K562 (cell line): ENCODE results near the gene SLC5A5. TPM values are rescaled to one million over a fixed set of nuclear protein-coding genes. Genes with fewer than 3 reads are reported as not detected.

Experiments used
- ATAC-seq: fragments of 200-7000 bp; cut with Tn5 transposase; 3 replicates; pipeline ENCODE4 v1.9.1; 2020; ENCODE audit warnings: moderate library complexity
- BruUV-seq: library from RNA; stranded (reverse); fragments of 400-500 nt; replicated peaks from 2 replicates; lab custom pipeline; 2021; lab: Mats Ljungman, UMichigan
- CTCF ChIA-PET: fragments of 300-600 bp; formaldehyde crosslinking; extraction: SDS; loops from one replicate; lab custom pipeline; 2021; ENCODE audit warnings: low intra/inter-chr PET ratio; lab: Yijun Ruan, JAX
- POLR2A ChIA-PET: fragments of 300-600, 350-650 bp; sonication (Branson Sonifier 250); formaldehyde crosslinking; extraction: SDS; loops from one replicate; lab custom pipeline; 2021; ENCODE audit warnings: antibody characterized with exemption, inconsistent platforms; lab: Yijun Ruan, JAX
- DNase-seq, 4 experiments: peaks; one replicate each; pipeline versions ENCODE4 v3.0.0 to v3.0.0-alpha.2; 2011 to 2018; ENCODE audit warnings: low spot score in 3 of 4, mixed read lengths in 3 of 4; ENCODE audit errors: extremely low read depth in 1 of 4
- FAIRE-seq: peaks from 2 replicates; lab custom pipeline; 2011; peaks lifted over from hg19 to GRCh38; lab: Jason Lieb, UNC
- H2AFZ ChIP-seq: 2 replicates; pipeline ENCODE4 v1.6.0; 2011; ENCODE audit warnings: low read depth, low read length, control low read depth, inconsistent platforms
- H3K27ac ChIP-seq: fragments of 200-600 bp; 3 replicates; pipeline ENCODE4 v1.8.0; 2011; ENCODE audit warnings: low read depth, mild to moderate bottlenecking, control low read depth, inconsistent platforms, low read length, moderate library complexity, mixed read lengths; ENCODE audit errors: extremely low read depth
- H3K27me3 ChIP-seq, 2 experiments: fragments of 300-600 bp in 1 of 2; 2 replicates in 1 of 2; 3 replicates in 1 of 2; pipeline versions ENCODE4 v1.6.0 to v1.8.0; 2011; ENCODE audit warnings: inconsistent platforms in 2 of 2, low read length in 2 of 2, mild to moderate bottlenecking in 1 of 2, mixed read lengths in 1 of 2, moderate library complexity in 1 of 2; ENCODE audit not compliant: control insufficient read depth in 2 of 2, insufficient read depth in 2 of 2
- H3K36me3 ChIP-seq: fragments of 300-600 bp; 3 replicates; pipeline ENCODE4 v1.8.0; 2011; ENCODE audit warnings: mild to moderate bottlenecking, low read length, inconsistent platforms; ENCODE audit not compliant: control insufficient read depth, insufficient read depth
- H3K4me1 ChIP-seq, 2 experiments: fragments of 200-600 bp in 1 of 2; replicated peaks in 1 of 2; 2 replicates in 1 of 2; 3 replicates in 1 of 2; pipeline versions ENCODE4 v1.5.1 to v1.8.0; 2011; ENCODE audit warnings: inconsistent platforms in 2 of 2, low read length in 2 of 2, mild to moderate bottlenecking in 1 of 2, mixed read lengths in 1 of 2, moderate library complexity in 1 of 2; ENCODE audit not compliant: control insufficient read depth in 2 of 2, insufficient read depth in 2 of 2
- H3K4me2 ChIP-seq: 2 replicates; pipeline ENCODE4 v1.6.1; 2011; ENCODE audit warnings: low read length, control low read depth, inconsistent platforms, mixed read lengths; ENCODE audit not compliant: insufficient read depth
- H3K4me3 ChIP-seq: fragments of 200-600 bp; sonication (generic), shearing (Covaris generic); 2 replicates; pipeline ENCODE4 v1.5.1; 2016; ENCODE audit warnings: control low read depth, inconsistent platforms
- H3K79me2 ChIP-seq: fragments of 200-600 bp; 3 replicates; pipeline ENCODE4 v1.8.0; 2011; ENCODE audit warnings: low read length, inconsistent platforms; ENCODE audit not compliant: control insufficient read depth, insufficient read depth
- H3K9ac ChIP-seq, 2 experiments: 2 replicates each; pipeline versions ENCODE4 v1.6.0 to v1.6.1; 2011; ENCODE audit warnings: low read depth in 2 of 2, low read length in 2 of 2, control low read depth in 1 of 2, inconsistent platforms in 1 of 2, mild to moderate bottlenecking in 1 of 2, mixed read lengths in 1 of 2; ENCODE audit not compliant: insufficient read depth in 1 of 2
- H3K9me1 ChIP-seq: one replicate; pipeline ENCODE4 v1.6.0; 2011; ENCODE audit warnings: inconsistent platforms, mild to moderate bottlenecking, low read length, moderate library complexity; ENCODE audit not compliant: control insufficient read depth, insufficient read depth
- H3K9me3 ChIP-seq: replicated peaks from 2 replicates; pipeline ENCODE4 v1.5.1; 2011; ENCODE audit warnings: low read depth, low read length, inconsistent platforms; ENCODE audit not compliant: control insufficient read depth, insufficient read depth
- H4K20me1 ChIP-seq: replicated peaks from 2 replicates; pipeline ENCODE4 v1.6.1; 2011; ENCODE audit warnings: low read length, inconsistent platforms, mixed read lengths; ENCODE audit not compliant: control insufficient read depth, insufficient read depth
- BRF1 ChIP-seq: IDR thresholded peaks from 3 replicates; pipeline ENCODE4 v1.6.1; 2011; ENCODE audit warnings: borderline replicate concordance, mild to moderate bottlenecking; ENCODE audit not compliant: insufficient read length; ENCODE audit errors: extremely low read depth
- CHCHD3 ChIP-seq: fragments of 250-450 bp; sonication (Bioruptor Pico); IDR thresholded peaks from 2 replicates; pipeline ENCODE4 v2.1.2; 2022; ENCODE audit warnings: mild to moderate bottlenecking
- ELF2 ChIP-seq: fragments of 250-450 bp; sonication (Bioruptor Pico); IDR thresholded peaks from 2 replicates; pipeline ENCODE4 v1.5.0; 2021; ENCODE audit warnings: mild to moderate bottlenecking
- GTF2B ChIP-seq: IDR thresholded peaks from 2 replicates; pipeline ENCODE4 v1.6.1; 2011; ENCODE audit not compliant: insufficient read length; ENCODE audit errors: extremely low read depth
- HNRNPUL1 ChIP-seq: fragments of 200-400 bp; formaldehyde crosslinking; IDR thresholded peaks from 2 replicates; pipeline ENCODE4 v1.6.1; 2017; ENCODE audit warnings: low read length
- KAT7 ChIP-seq: sonication (generic); formaldehyde crosslinking; IDR thresholded peaks from 2 replicates; pipeline ENCODE4 v1.8.0; 2022; ENCODE audit warnings: missing genetic modification reagents, mild to moderate bottlenecking, borderline replicate concordance
- KLF1 ChIP-seq: fragments of 450-650 bp; IDR thresholded peaks from 2 replicates; pipeline ENCODE4 v1.6.1; 2016; ENCODE audit warnings: missing genetic modification characterization, missing compliant biosample characterization
- KLF13 ChIP-seq: fragments of 450-650 bp; IDR thresholded peaks from 2 replicates; pipeline ENCODE4 v1.6.1; 2016; ENCODE audit warnings: missing genetic modification characterization, low read depth, mild to moderate bottlenecking, missing compliant biosample characterization, moderate library complexity, borderline replicate concordance
- POLR2AphosphoS5 ChIP-seq: IDR thresholded peaks from 2 replicates; pipeline ENCODE4 v1.6.1; 2011; ENCODE audit warnings: mild to moderate bottlenecking, low read depth, low read length, moderate library complexity; ENCODE audit not compliant: control insufficient read depth, insufficient read depth
- SUPT5H ChIP-seq: fragments of 450-650 bp; IDR thresholded peaks from 2 replicates; pipeline ENCODE4 v1.6.1; 2016
- TAF1 ChIP-seq: IDR thresholded peaks from 2 replicates; pipeline ENCODE4 v1.6.1; 2011; ENCODE audit warnings: mild to moderate bottlenecking, low read length, moderate library complexity; ENCODE audit not compliant: insufficient read depth, control insufficient read depth, severe bottlenecking; ENCODE audit errors: extremely low read depth
- TCF3 ChIP-seq: sonication (generic); formaldehyde crosslinking; IDR thresholded peaks from 2 replicates; pipeline ENCODE4 v1.4.0; 2020; ENCODE audit warnings: mild to moderate bottlenecking, missing genetic modification reagents
- ZNF124 ChIP-seq: sonication (generic); formaldehyde crosslinking; IDR thresholded peaks from 2 replicates; pipeline ENCODE4 v1.8.1; 2022; ENCODE audit warnings: missing genetic modification reagents
- ZNF134 ChIP-seq: fragments of 250-450 bp; sonication (Bioruptor Pico); conservative IDR thresholded peaks from 2 replicates; pipeline ENCODE4 v1.4.0; 2020
- ZNF41 ChIP-seq: fragments of 250-450 bp; sonication (Bioruptor Pico); conservative IDR thresholded peaks from 2 replicates; pipeline ENCODE4 v1.4.0; 2020; ENCODE audit warnings: mild to moderate bottlenecking
- ZNF766 ChIP-seq: fragments of 200-800 bp; sonication (Bioruptor generic); conservative IDR thresholded peaks from 2 replicates; pipeline ENCODE4 v1.6.1; 2016; ENCODE audit warnings: missing genetic modification characterization, missing compliant biosample characterization
- WGBS: fragments of 100-300 bp; shearing (Covaris generic); methylation state at CpG from one replicate; pipeline ENCODE4 v1.1.6; 2016; ENCODE audit warnings: low coverage, mixed read lengths; ENCODE audit not compliant: insufficient coverage; ENCODE audit errors: missing lambda C conversion rate; 5-methylcytosine and 5-hydroxymethylcytosine counted together
- in situ Hi-C: fragments of 300-500 bp; cut with MboI; formaldehyde crosslinking; loops from 4 replicates; pipeline ENCODE4 v1.15.0; 2018; ENCODE audit warnings: inconsistent platforms, mixed read lengths
- intact Hi-C: fragments of 100-400 bp; cut with micrococcal nuclease; formaldehyde crosslinking; loops from 2 replicates; pipeline ENCODE4 v1.14.2; 2022
- polyA plus RNA-seq, 8 experiments: library from polyadenylated mRNA; depleted of rRNA in 4 of 8; stranded (reverse) in 5 of 8; unstranded in 3 of 8; fragments of >200 nt; fragmentation: Nextera tagmentation in 2 of 8; fragmentation: Illumina TruSeq in 1 of 8; extraction: Ambion mirVana in 2 of 8; extraction: Trizol in 1 of 8; gene quantifications; 2 replicates each; pipeline versions ENCODE4 v1.2.1 to v1.2.3, GENCODE V29; 2011 to 2014; ENCODE audit warnings: inconsistent platforms in 1 of 8, missing spikeins in 1 of 8
- total RNA-seq, 7 experiments: library from RNA; depleted of rRNA in 6 of 7; stranded (reverse); fragments of >200 nt in 6 of 7; fragmentation: Illumina TruSeq in 2 of 7; extraction: Trizol in 2 of 7; gene quantifications; 2 replicates each; pipeline versions ENCODE4 v1.2.1 to v1.2.3, GENCODE V29; 2011 to 2021; ENCODE audit warnings: low replicate concordance in 1 of 7
- TF ChIP-seq, protein P1 (sequence below): fragments of 200-800 bp; sonication (Bioruptor generic); IDR thresholded peaks from 2 replicates; pipeline ENCODE4 v1.6.1; 2017; ENCODE audit warnings: missing genetic modification characterization, missing compliant biosample characterization
- TF ChIP-seq, protein P2 (sequence below): sonication (generic); formaldehyde crosslinking; IDR thresholded peaks from 2 replicates; pipeline ENCODE4 v1.8.1; 2023; ENCODE audit warnings: mild to moderate bottlenecking, missing genetic modification reagents

Gene SLC5A5
- total and polyA plus RNA-seq, 9 of the 15 experiments (the other 6 are each of a cell fraction or from before 2014, with no cell fraction given): 0.10 to 0.73 (median 0.23) TPM

GRCh38 chr19:17859533-17860330 is 12.0 kb upstream of the SLC5A5 start, which contains the start of gene RPL18A:
Gene RPL18A, plus strand, starts transcription at chr19:17859910. Its CDS starts 47 bp downstream, at chr19:17859957.
- in situ Hi-C loops: loop anchor here (5.0 to 10.0 kb wide), 3 partner anchors 155 to 412 kb away; partner anchors contain the start of gene TMEM221
- peak within 1 kb of the TSS; percentile 99 for H3K9ac ChIP-seq
- CTCF ChIA-PET: interaction anchor here (0.6 to 2.0 kb wide), 5 partner anchors 72 to 515 kb away, joined by 3 to 13 read pairs (median 7); partner anchors contain the start of gene CCDC124
- WGBS: under 1% methylated on average over 80 of the region's 80 CpGs
- peaks cover 3% of the 10 kb centered on the region for H3K9me1 ChIP-seq
- H3K4me3 ChIP-seq: peak within 1 kb of the TSS; percentile 82
- peaks cover 43% of the 10 kb centered on the region for H3K79me2 ChIP-seq
- DNase-seq: peak; percentile 93 to 100 (median 94)
- H3K9me3 ChIP-seq: no peaks in the 10 kb centered on the region
- BruUV-seq: no TSS peak
- peaks cover 7 to 34% of the 10 kb centered on the region in 2 experiments; a peak in 4 of 5 replicates for H3K4me1 ChIP-seq
- peak; percentile 99 for FAIRE-seq
- intact Hi-C loops: loop anchor here (1.0 to 10.0 kb wide), 4 partner anchors 67 to 392 kb away; no protein-coding TSS in a partner anchor
- POLR2A ChIA-PET: interaction anchor here (0.5 to 4.0 kb wide), 36 partner anchors 10 to 617 kb away, joined by 3 to 51 read pairs (median 3); partner anchors contain the start of genes CCDC124, JAK3 and SLC5A5
- H4K20me1 ChIP-seq: peaks cover 44% of the 10 kb centered on the region
- peaks cover 48% of the 10 kb centered on the region for H3K36me3 ChIP-seq
- H2AFZ ChIP-seq: peak within 1 kb of the TSS; percentile 85
- H3K27ac ChIP-seq: peak within 1 kb of the TSS; percentile 91
- H3K27me3 ChIP-seq: no peaks in the 10 kb centered on the region
- ATAC-seq: peak; percentile 94
- H3K4me2 ChIP-seq: peak within 1 kb of the TSS; percentile 100
- TF ChIP-seq ZNF124 (CRISPR knock-in tag): no peak
- no peak for TF ChIP-seq BRF1
- peak; percentile 98 for TF ChIP-seq SUPT5H
- peak; percentile 97 for TF ChIP-seq TAF1
- TF ChIP-seq KLF1 (tag): no peak
- TF ChIP-seq HNRNPUL1: no peak
- TF ChIP-seq ZNF134 (CRISPR knock-in tag): no peak
- TF ChIP-seq, protein P1, sequence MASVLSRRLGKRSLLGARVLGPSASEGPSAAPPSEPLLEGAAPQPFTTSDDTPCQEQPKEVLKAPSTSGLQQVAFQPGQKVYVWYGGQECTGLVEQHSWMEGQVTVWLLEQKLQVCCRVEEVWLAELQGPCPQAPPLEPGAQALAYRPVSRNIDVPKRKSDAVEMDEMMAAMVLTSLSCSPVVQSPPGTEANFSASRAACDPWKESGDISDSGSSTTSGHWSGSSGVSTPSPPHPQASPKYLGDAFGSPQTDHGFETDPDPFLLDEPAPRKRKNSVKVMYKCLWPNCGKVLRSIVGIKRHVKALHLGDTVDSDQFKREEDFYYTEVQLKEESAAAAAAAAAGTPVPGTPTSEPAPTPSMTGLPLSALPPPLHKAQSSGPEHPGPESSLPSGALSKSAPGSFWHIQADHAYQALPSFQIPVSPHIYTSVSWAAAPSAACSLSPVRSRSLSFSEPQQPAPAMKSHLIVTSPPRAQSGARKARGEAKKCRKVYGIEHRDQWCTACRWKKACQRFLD: peak; percentile 78; the same call in 1 of the 2 replicates
- TF ChIP-seq KAT7 (CRISPR knock-in tag): no peak; the same call in 1 of the 2 replicates
- TF ChIP-seq POLR2AphosphoS5: peak; percentile 94
- TF ChIP-seq, protein P2, sequence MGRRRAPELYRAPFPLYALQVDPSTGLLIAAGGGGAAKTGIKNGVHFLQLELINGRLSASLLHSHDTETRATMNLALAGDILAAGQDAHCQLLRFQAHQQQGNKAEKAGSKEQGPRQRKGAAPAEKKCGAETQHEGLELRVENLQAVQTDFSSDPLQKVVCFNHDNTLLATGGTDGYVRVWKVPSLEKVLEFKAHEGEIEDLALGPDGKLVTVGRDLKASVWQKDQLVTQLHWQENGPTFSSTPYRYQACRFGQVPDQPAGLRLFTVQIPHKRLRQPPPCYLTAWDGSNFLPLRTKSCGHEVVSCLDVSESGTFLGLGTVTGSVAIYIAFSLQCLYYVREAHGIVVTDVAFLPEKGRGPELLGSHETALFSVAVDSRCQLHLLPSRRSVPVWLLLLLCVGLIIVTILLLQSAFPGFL: no peak
- TF ChIP-seq ELF2 (CRISPR knock-in tag): 0 out of 2 replicates have a peak, but pooled peaks have one; percentile 47
- TF ChIP-seq GTF2B: no peak
- TF ChIP-seq CHCHD3 (CRISPR knock-in tag): 0 out of 2 replicates have a peak, but pooled peaks have one; percentile 8
- TF ChIP-seq KLF13 (tag): no peak
- TF ChIP-seq ZNF766 (CRISPR knock-in tag): no peak; the same call in 1 of the 2 replicates
- TF ChIP-seq TCF3 (CRISPR knock-in tag): peak; percentile 16; the same call in 1 of the 2 replicates
- 0 out of 2 replicates have a peak, but pooled peaks have one; percentile 56 for TF ChIP-seq ZNF41 (CRISPR knock-in tag)
